Upper lobe of left lung (tissue), 4 donors: Measurements from ENCODE around the gene CCDC38.

Source experiments
- POLR2A ChIP-seq, 4 donors: fragments of 450-650 bp; IDR thresholded peaks; one replicate each; pipeline ENCODE4 v1.5.1; 2016 to 2017; ENCODE audit warnings: antibody characterized with exemption in 4 of 4, mild to moderate bottlenecking in 2 of 4
- TF ChIP-seq, protein P1 (sequence below), 6 experiments: fragments of 450-650 bp in 4 of 6; fragments of 200-600 bp in 2 of 6; sonication (generic) in 2 of 6; IDR thresholded peaks; one replicate each; pipeline ENCODE4 v1.5.1; 2016 to 2019; ENCODE audit warnings: antibody characterized with exemption in 6 of 6

DNA sequence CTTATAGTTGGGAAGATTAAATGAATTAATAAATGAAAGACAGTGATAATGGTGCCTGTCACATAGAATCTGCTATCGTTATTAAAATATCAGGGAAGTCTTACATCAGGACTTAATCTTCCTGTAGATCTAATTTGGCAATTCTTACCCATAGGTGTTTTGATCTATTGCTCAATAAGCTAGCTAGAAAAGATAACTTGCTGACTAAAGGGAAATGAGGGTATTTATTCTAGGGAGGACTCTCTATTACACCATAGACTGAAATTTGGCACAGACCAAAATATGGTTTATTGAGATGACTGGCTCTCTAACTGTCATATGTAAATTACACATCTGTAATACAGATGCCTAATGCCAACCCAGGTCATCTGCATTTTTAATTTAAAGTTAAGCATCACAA lies 42.3 kb upstream of the CCDC38 start:
- TF ChIP-seq POLR2A (IDR thresholded peaks at IDR 0.05), result no peak
- TF ChIP-seq, protein P1, sequence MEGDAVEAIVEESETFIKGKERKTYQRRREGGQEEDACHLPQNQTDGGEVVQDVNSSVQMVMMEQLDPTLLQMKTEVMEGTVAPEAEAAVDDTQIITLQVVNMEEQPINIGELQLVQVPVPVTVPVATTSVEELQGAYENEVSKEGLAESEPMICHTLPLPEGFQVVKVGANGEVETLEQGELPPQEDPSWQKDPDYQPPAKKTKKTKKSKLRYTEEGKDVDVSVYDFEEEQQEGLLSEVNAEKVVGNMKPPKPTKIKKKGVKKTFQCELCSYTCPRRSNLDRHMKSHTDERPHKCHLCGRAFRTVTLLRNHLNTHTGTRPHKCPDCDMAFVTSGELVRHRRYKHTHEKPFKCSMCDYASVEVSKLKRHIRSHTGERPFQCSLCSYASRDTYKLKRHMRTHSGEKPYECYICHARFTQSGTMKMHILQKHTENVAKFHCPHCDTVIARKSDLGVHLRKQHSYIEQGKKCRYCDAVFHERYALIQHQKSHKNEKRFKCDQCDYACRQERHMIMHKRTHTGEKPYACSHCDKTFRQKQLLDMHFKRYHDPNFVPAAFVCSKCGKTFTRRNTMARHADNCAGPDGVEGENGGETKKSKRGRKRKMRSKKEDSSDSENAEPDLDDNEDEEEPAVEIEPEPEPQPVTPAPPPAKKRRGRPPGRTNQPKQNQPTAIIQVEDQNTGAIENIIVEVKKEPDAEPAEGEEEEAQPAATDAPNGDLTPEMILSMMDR (IDR thresholded peaks at IDR 0.05), result no peak
